Memory B cell (primary cell): ENCODE data around the gene INPPL1.
"Not testable (repeated sequence)": the region's sequence is repeated elsewhere in the genome, so short reads cannot be mapped to it uniquely, and the experiment has no call there.

Source experiments
- ATAC-seq: fragments of 150-1000 bp; cut with Tn5 transposase; 2 replicates; pipeline ENCODE4 v1.10.0; 2021; ENCODE audit warnings: low read depth, mild to moderate bottlenecking, moderate library complexity
- DNase-seq, 2 donors: peaks; one replicate each; pipeline ENCODE4 v3.0.0; 2022; ENCODE audit warnings: low spot score in 2 of 2
- H3K27ac Mint-ChIP-seq: one replicate; pipeline ENCODE4 v1.8.0; 2022; ENCODE audit warnings: mild to moderate bottlenecking, moderate library complexity, mixed read lengths
- H3K27me3 Mint-ChIP-seq: one replicate; pipeline ENCODE4 v1.8.0; 2022; ENCODE audit warnings: mixed read lengths
- H3K36me3 Mint-ChIP-seq: one replicate; pipeline ENCODE4 v1.8.0; 2022; ENCODE audit warnings: mild to moderate bottlenecking, mixed read lengths
- H3K4me1 Mint-ChIP-seq: one replicate; pipeline ENCODE4 v1.8.0; 2022; ENCODE audit warnings: mixed read lengths
- H3K4me3 Mint-ChIP-seq: one replicate; pipeline ENCODE4 v1.8.0; 2022; ENCODE audit warnings: mild to moderate bottlenecking, moderate library complexity, mixed read lengths
- H3K9me3 Mint-ChIP-seq: one replicate; pipeline ENCODE4 v1.8.0; 2022; ENCODE audit warnings: mixed read lengths

Gene INPPL1

DNA sequence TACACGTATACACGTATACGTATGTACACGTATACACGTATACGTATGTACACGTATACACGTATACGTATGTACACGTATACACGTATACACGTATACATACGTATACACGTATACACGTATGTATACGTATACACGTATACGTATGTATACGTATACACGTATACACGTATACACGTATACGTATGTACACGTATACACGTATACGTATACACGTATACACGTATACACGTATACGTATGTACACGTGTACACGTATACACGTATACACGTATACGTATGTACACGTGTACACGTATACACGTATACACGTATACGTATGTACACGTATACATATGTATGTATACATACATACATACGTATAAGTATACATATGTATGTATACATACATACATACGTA is 23.1 kb upstream of the INPPL1 start:
- not testable (repeated sequence) for ATAC-seq, H3K4me1 Mint-ChIP-seq, H3K4me3 Mint-ChIP-seq, H3K27me3 Mint-ChIP-seq, H3K9me3 Mint-ChIP-seq, DNase-seq, H3K27ac Mint-ChIP-seq, H3K36me3 Mint-ChIP-seq

DNA sequence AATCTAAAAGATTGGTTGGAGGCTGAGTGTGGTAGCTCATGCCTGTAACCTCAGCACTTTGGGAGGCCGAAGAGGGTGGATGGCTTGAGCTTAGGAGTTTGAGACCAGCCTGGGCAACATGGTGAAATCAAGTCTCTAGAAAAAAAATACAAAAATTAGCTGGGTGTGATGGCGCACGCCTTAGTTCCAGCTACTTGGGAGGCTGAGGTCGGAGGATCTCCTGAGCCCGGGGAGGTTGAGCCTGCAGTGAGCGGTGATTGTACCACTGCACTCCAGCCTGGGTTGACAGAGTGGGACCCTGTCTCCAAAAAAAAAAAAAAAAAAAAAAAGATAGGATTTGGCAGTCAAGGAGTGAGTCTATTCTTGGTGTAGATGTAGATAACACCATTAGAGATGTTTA is 22.0 kb upstream of the INPPL1 start:
- Mint-ChIP-seq H3K27ac (no peak overlapping the region), H3K9me3 (no peaks in the 10 kb centered on the region), H3K4me1 (peaks cover 5% of the 10 kb centered on the region), H3K4me3 (no peak overlapping the region), H3K36me3 (peaks cover 2% of the 10 kb centered on the region), H3K27me3 (peaks cover 2% of the 10 kb centered on the region)
- ATAC-seq (no peak), DNase-seq (no peak)

DNA sequence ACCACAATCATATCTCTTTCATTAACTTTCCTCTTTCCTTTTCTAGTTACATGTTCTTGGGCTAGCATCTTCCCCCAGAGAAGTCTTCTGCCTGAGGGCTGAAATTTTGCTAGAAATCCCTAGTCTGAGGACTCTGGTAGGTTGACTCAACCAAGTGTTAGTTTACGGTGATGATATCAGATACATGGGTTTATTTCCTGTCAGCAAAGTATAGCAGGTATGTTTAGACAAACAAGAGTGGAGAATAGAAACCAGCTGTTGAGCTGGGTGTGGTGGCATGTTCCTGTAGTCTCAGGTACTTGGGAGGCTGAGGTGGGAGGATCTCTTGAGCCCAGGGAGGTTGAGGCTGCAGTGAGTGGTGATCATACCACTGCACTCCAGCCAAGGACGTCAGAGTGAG is 21.4 kb upstream of the INPPL1 start:
- ATAC-seq: no peak
- H3K27me3 Mint-ChIP-seq: peaks cover 2% of the 10 kb centered on the region

DNA sequence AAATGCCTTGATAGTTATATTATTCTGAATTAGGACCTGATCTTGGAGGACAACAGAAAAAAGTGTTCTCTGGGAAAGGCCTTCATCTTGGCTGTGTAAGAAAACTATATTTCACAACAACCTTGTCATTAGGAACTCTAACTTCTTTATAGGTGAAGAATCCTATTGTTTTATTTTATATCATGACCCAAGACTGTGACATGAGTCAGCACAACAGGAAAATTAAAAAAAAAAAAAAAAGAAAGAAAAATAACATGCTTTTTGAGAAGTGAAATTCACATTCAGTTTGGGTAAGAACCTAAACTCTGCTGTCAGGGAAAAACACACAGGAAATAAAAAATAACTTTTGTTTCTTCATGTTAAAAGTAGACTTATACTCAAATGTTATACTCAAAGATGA is 19.7 kb upstream of the INPPL1 start:
- peaks cover 3% of the 10 kb centered on the region for H3K27me3 Mint-ChIP-seq
- no peak overlapping the region for H3K27ac Mint-ChIP-seq
- H3K9me3 Mint-ChIP-seq: peaks cover 8% of the 10 kb centered on the region
- H3K4me3 Mint-ChIP-seq: no peak overlapping the region
- H3K4me1 Mint-ChIP-seq: peaks cover 5% of the 10 kb centered on the region
- ATAC-seq (no peak), DNase-seq (no peak)
- H3K36me3 Mint-ChIP-seq: peaks cover 8% of the 10 kb centered on the region

More for the DNA sequence above, 21.4 kb upstream of the INPPL1 start:
- Mint-ChIP-seq H3K4me3 (no peak overlapping the region), H3K9me3 (no peaks in the 10 kb centered on the region), H3K27ac (no peak overlapping the region), H3K36me3 (peaks cover 2% of the 10 kb centered on the region), H3K4me1 (peaks cover 5% of the 10 kb centered on the region)
- no peak for DNase-seq

DNA sequence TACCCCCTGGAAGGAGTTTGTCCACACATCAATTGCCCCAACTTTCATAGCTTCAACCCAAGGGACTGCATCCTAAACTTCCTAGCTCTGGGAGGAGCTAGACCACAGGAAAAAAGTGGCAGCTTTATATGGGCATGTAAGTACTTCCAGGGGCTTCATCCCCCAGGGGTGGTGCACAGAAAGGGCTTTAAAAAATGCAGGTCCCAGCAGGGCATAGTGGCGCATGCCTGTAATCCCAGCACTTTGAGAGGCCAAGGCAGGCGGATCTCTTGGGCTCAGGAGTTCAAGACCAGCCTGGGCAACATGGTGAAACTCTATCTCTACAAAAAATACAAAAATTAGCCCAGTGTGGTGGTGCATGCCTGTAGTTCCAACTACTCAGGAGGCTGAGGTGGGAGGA is 17.8 kb upstream of the INPPL1 start:
- not testable (repeated sequence) for DNase-seq, H3K36me3 Mint-ChIP-seq, H3K27ac Mint-ChIP-seq, H3K4me1 Mint-ChIP-seq, ATAC-seq, H3K27me3 Mint-ChIP-seq, H3K4me3 Mint-ChIP-seq, H3K9me3 Mint-ChIP-seq

DNA sequence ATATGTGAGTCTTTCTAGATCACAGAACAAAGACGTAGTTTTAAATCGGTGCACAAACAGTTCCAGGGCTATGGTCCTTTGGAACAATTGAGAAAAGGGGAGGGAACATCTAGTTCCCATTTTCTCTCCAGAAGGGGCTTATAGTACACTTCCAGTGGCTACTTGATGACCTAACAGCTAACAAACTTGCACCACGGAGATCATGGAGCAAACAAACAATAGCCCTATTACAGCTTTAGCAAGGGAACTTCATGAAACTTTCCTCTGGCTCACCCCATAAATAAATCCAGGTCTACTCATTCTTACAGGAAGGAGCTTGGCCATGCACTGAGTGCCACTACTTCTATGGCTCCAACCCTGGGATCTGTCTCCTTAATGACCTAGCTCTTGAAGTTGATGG is 16.3 kb upstream of the INPPL1 start:
- DNase-seq (no peak), ATAC-seq (no peak)
- Mint-ChIP-seq H3K27ac (no peak overlapping the region), H3K9me3 (peaks cover 10% of the 10 kb centered on the region), H3K27me3 (peaks cover 5% of the 10 kb centered on the region), H3K4me3 (no peak overlapping the region), H3K36me3 (peaks cover 10% of the 10 kb centered on the region), H3K4me1 (peaks cover 5% of the 10 kb centered on the region)

DNA sequence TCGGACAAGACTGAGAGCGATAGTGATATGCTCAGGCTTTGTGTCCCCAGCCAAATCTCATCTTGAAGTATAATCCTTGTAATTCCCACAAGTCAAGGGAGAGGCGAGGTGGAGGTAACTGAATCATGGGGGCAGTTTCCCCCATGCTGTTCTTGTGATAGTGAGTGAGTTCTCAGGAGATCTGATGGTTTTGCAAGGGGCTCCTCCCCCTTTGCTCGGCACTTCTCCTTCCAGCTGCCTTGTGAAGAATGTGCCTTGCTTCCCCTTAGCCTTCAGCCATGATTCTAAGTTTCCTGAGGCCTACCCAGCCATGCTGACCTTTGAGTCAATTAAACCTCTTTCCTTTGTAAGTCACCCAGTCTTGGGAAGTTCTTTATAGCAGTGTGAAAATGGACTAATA is 15.5 kb upstream of the INPPL1 start:
- DNase-seq (no peak), ATAC-seq (no peak)
- Mint-ChIP-seq H3K27me3 (peaks cover 5% of the 10 kb centered on the region), H3K4me3 (no peak overlapping the region), H3K36me3 (peaks cover 10% of the 10 kb centered on the region), H3K27ac (no peak overlapping the region), H3K9me3 (peaks cover 10% of the 10 kb centered on the region), H3K4me1 (peaks cover 5% of the 10 kb centered on the region)

DNA sequence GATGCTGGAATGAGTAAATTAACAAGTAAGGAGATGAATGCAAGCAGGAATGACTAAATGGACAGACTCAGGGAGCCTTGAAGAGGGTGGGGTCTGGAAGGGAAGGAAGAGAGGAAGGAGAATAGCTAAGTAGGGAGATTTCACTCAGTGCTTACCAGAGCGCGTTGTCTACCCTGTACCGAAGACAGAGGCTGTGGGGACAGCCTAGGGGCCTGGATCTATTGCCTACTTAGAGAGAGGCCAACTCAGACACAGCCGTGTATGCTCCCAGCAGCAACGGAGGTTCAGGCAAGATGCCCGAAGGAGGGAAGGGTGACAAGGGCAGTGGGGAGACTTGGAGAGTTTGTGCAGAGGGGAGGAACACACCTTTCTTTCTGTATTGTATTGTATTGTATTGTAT is 7.9 kb upstream of the INPPL1 start, which contains the start of gene FOLR2:
Gene FOLR2, plus strand, starts transcription at position 157 of the 400 bp plus-strand sequence. CDS start 1,791 bp downstream, outside the sequence.
- no peak for ATAC-seq
- peak in 1 of 2 donors; percentile 9 for DNase-seq
- Mint-ChIP-seq H3K36me3 (no peaks in the 10 kb centered on the region), H3K27ac (no peak within 1 kb of the TSS), H3K4me1 (peaks cover 33% of the 10 kb centered on the region), H3K27me3 (no peaks in the 10 kb centered on the region), H3K9me3 (no peaks in the 10 kb centered on the region), H3K4me3 (no peak within 1 kb of the TSS)

DNA sequence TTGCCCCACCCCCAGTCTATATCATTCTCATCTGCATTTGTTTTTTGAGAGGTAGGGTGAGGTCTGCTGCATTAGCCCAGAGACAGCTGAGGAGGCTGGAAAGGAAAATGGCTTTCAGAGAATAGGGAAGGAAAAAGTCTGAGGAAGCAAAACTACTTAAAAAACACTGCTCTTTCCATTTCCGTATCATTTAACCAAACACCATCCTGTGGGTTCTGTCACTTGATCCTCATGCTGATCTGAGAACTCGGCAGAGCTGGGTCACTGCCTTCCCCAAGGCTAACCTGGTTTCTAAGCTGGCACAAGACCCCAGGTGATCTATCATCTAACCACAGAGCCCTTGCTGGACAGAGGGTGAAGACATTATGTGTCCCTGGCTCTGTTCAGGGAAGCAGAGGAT is 6.7 kb upstream of the INPPL1 start:
- Mint-ChIP-seq H3K27me3 (no peaks in the 10 kb centered on the region), H3K4me3 (peak overlapping the region; percentile 55), H3K27ac (no peak overlapping the region), H3K36me3 (no peaks in the 10 kb centered on the region), H3K9me3 (no peaks in the 10 kb centered on the region), H3K4me1 (peaks cover 41% of the 10 kb centered on the region)
- ATAC-seq: peak; percentile 41
- DNase-seq: peak in 1 of 2 donors; percentile 7

DNA sequence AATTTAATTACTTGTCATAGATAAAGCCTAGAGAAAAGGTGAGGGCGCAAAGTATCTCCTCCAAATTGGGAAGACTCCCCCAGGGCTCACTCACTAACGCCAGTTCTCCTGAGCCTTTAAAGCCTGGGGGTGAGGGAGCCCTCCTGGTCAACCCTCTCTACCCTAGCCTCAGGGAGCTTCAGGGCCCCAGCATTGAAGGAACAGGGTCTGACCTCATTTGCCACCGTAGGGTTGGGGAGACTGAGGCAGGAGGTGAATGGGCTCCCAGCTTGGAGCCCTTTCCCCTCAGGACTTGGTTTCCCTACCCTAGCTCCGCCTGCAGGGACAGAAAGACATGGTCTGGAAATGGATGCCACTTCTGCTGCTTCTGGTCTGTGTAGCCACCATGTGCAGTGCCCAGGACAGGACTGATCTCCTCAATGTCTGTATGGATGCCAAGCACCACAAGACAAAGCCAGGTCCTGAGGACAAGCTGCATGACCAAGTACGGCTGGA is 6.3 kb upstream of the INPPL1 start:
- Mint-ChIP-seq H3K36me3 (no peaks in the 10 kb centered on the region), H3K4me3 (peak overlapping the region; percentile 55), H3K27ac (peak overlapping the region; percentile 51), H3K9me3 (no peaks in the 10 kb centered on the region), H3K4me1 (peaks cover 41% of the 10 kb centered on the region), H3K27me3 (no peaks in the 10 kb centered on the region)
- DNase-seq: peak in 1 of 2 donors; percentile 8
- ATAC-seq: no peak

DNA sequence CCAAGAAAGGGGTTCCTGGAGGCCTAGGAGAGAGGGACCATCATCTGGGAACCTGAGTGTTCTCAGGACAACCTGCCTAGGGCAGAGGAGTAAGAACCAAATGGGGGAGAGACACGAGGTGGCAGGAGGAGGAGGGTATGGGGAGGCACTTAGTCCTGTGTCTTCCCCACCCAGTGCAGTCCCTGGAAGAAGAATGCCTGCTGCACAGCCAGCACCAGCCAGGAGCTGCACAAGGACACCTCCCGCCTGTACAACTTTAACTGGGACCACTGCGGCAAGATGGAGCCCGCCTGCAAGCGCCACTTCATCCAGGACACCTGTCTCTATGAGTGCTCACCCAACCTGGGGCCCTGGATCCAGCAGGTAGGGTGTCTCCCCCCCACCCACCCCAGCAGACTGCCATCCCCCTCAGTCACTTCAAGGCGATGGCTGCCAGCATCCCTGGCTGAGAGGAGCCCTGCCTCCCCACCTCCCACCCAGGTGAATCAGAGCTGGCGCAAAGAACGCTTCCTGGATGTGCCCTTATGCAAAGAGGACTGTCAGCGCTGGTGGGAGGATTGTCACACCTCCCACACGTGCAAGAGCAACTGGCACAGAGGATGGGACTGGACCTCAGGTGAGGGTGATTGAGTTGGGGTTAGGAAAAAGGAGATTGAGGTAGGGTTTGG is 3.7 kb upstream of the INPPL1 start:
- H3K4me3 Mint-ChIP-seq: peak overlapping the region; percentile 93
- ATAC-seq (no peak), DNase-seq (no peak)
- no peaks in the 10 kb centered on the region for H3K36me3 Mint-ChIP-seq
- H3K4me1 Mint-ChIP-seq: peaks cover 50% of the 10 kb centered on the region
- H3K9me3 Mint-ChIP-seq: no peaks in the 10 kb centered on the region
- H3K27ac Mint-ChIP-seq: peak overlapping the region; percentile 42
- no peaks in the 10 kb centered on the region for H3K27me3 Mint-ChIP-seq

DNA sequence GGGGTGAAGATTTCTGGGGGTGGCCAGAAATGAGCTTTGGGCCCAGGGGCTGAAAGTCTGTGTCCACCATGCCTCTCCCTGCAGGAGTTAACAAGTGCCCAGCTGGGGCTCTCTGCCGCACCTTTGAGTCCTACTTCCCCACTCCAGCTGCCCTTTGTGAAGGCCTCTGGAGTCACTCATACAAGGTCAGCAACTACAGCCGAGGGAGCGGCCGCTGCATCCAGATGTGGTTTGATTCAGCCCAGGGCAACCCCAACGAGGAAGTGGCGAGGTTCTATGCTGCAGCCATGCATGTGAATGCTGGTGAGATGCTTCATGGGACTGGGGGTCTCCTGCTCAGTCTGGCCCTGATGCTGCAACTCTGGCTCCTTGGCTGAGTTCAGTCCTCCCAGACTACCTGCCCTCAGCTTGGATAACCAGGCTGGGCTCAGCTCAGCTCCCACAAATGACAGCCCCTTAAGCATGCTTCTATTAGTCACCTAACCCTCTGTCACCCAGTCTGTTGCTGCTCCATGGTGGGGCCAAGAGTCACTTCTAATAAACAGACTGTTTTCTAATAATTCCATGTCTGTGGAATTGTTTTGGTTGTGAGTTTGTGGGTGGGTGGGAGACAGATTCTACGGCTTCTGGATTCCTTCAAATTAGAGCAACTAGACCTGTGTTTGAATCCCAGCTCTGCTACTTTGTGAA is 3.0 kb upstream of the INPPL1 start:
- peaks cover 49% of the 10 kb centered on the region for H3K4me1 Mint-ChIP-seq
- H3K27ac Mint-ChIP-seq: peak overlapping the region; percentile 91
- ATAC-seq (no peak), DNase-seq (no peak)
- H3K27me3 Mint-ChIP-seq: no peaks in the 10 kb centered on the region
- H3K36me3 Mint-ChIP-seq: no peaks in the 10 kb centered on the region
- H3K9me3 Mint-ChIP-seq: no peaks in the 10 kb centered on the region
- H3K4me3 Mint-ChIP-seq: peak overlapping the region; percentile 93

DNA sequence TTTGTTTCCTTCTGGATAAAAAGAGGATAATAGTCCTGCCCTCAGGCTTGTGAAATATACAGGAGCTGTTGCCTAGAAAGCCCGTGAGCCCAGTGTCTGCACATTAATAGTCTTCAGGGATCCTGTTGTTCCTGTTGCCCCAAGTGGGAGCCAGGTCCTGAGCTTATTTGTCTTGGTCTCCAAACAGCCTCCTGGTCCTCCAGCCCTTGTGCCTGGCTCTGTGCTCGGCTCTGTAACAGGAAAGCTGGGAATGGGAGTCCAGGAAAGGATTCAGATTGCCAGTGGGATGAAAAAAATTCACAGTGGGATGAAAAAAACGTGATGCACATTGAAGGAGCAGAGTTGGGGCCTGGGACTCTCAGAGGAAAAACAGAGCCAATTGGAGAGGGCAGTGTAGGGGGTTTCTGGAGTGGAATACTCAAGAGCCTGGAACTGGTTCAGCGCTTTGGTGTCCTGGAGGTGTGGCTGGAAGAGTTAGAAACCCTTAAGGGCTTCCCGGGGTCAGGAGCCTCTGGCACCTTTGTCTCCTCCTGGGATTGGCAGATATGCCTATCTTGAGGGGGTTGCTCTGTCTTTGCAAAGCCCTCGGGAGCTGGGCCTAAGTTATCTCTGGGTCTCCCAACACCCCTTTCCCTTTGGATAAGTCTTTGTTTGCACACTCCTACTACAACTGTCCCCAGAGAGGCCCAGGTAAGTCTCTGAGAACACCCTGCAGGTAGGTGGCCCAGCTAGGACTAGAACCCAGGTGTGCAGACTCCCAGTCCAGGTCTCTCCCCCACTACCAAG is 2.3 kb upstream of the INPPL1 start:
- DNase-seq: peak in 1 of 2 donors; percentile 6
- Mint-ChIP-seq H3K4me1 (peaks cover 45% of the 10 kb centered on the region), H3K27me3 (no peaks in the 10 kb centered on the region), H3K36me3 (no peaks in the 10 kb centered on the region), H3K9me3 (no peaks in the 10 kb centered on the region), H3K27ac (peak overlapping the region; percentile 91), H3K4me3 (peak overlapping the region; percentile 93)
- no peak for ATAC-seq
